HG02885 (cell line): Measurements from ENCODE around the gene FBXL15.
A peak's percentile ranks its signal among the peaks of the same experiment; 100 is the strongest.

Experiments
- ATAC-seq: cut with Tn5 transposase; IDR thresholded peaks from one replicate; pipeline ENCODE4 v1.9.1; 2021; ENCODE audit warnings: mild to moderate bottlenecking; ENCODE audit not compliant: unreplicated experiment, poor library complexity

Gene FBXL15

DNA sequence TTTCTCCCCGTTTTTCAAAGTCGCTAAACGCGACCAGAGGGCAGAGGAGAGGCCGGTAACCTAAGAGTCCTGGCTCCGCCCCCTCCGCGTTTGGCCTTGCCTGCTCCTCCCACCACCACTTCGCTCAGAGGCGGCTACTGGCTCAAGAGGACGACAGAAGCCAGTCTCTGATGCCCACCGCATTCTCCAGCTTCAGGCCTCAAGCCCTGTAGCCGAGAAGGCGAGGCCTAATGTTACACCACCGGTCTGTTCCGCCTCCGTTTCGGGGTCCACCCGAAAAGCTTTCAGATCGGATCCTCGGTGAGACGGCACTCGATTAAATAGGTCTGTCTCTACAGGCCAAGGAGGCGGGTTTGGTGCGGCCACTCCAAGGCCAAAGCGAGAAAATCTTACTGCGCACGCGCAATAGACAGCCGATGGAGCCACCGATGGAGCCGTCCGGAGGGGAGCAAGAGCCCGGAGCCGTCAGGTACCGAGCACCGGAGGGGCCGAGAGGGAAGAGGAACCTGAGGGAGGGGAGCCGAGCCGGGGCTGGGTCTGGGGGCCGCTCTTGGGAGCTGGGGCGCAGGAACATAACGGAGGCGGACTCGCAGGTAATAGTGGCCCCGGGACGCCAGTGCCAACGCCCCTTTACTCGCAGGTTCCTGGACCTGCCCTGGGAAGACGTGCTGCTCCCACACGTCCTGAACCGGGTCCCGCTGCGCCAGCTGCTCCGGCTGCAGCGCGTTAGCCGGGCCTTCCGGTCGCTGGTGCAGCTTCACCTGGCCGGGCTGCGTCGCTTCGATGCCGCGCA lies at the start of gene FBXL15:
TSS of gene FBXL15 (plus strand) at position 123 of the 793 bp plus-strand sequence. CDS start at position 417, 294 bp downstream.
- peak; percentile 69 for ATAC-seq

DNA sequence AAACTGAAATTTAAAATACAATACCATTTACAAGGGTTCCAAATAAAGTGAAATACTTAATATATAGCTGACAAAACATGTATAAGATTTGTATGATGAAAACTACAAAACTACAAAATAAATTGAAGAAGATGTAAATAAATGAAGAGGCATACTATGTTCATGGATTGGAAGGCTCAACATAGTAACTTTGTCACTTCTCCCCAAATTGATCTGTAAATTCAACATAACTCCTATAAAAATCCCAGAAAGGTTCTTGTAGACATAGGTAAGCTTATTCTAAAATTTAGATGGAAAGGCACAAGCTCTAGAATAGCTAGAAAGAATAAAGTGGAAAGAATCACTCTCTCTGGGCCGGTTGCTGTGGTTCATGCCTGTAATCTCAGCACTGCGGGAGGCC lies 49.3 kb upstream of the FBXL15 start:
- ATAC-seq = no peak

GRCh38 chr10:102375250-102375649 lies 45.4 kb upstream of the FBXL15 start:
- ATAC-seq = no peak

- no peak for ATAC-seq
Measured at GRCh38 chr10:102375867-102376266, 44.8 kb upstream of the FBXL15 start.

DNA sequence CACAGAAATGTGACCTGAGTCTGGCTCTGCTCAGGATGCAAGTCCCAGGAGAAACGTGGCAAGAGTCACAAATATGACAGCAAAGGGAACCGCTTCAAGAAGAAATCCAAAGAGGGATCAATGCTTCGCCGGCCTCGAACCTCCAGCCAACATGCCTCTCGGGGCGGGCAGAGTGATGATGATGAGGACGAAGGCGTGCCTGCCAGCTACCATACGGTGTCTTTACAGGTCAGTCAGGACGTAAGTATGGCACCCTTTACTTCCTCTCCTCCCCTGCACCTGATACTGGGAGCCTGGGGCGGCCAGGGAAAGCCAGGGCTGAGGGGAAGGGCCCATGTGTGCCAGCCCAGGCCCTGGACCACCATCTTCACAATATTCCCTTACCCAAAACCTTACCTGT lies 43.7 kb upstream of the FBXL15 start:
- ATAC-seq = no peak

- ATAC-seq = no peak
Measured at GRCh38 chr10:102379383-102379782, 41.3 kb upstream of the FBXL15 start.

GRCh38 chr10:102381983-102382382 lies 38.7 kb upstream of the FBXL15 start:
- ATAC-seq = no peak

GRCh38 chr10:102382871-102383270 lies 37.8 kb upstream of the FBXL15 start:
- ATAC-seq = no peak

GRCh38 chr10:102384053-102384452 lies 36.6 kb upstream of the FBXL15 start:
- no peak for ATAC-seq

- no peak for ATAC-seq
Measured at GRCh38 chr10:102384606-102385429, 35.8 kb upstream of the FBXL15 start.

DNA sequence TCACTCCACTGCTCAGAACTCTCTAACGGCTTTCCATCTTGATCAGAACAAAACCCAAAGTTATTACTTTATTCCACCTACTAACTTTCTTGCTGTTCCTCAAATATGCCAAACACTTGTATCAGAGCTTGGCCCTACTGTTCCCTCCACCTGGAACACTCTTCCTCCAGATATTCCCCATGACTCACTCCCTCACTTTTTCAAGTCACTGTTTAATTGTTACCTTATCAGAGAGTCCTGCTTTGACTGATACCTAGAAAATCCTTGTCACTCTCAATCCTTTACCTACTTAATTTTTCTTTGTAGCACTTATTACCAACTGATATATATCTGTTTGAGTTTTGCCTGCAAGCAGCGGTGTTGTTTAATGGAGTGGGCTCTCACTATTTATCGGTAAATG lies 30.7 kb upstream of the FBXL15 start:
- ATAC-seq = no peak

DNA sequence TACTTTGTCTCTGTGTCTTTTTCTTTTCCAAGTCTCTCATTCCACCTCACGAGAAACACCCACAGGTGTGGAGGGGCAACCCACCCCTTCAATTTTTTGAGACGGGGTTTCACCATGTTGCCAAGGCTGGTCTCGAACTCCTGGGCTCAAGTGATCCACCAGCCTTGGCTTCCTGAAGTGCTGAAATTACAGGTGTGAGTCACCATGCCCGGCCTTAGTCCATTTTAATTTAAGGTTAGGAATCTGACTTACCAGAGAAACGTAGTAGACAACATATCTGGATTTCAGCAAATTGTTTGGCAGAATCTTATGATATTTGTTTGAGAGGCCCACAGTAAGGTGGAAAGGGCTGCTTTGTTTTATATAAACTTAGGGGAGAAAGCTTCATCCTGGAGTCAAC lies 28.3 kb upstream of the FBXL15 start:
- no peak for ATAC-seq

- no peak for ATAC-seq
Measured at GRCh38 chr10:102393411-102394078, 27.1 kb upstream of the FBXL15 start.

GRCh38 chr10:102394079-102394800 lies 26.4 kb upstream of the FBXL15 start:
- peak; percentile 87 for ATAC-seq

DNA sequence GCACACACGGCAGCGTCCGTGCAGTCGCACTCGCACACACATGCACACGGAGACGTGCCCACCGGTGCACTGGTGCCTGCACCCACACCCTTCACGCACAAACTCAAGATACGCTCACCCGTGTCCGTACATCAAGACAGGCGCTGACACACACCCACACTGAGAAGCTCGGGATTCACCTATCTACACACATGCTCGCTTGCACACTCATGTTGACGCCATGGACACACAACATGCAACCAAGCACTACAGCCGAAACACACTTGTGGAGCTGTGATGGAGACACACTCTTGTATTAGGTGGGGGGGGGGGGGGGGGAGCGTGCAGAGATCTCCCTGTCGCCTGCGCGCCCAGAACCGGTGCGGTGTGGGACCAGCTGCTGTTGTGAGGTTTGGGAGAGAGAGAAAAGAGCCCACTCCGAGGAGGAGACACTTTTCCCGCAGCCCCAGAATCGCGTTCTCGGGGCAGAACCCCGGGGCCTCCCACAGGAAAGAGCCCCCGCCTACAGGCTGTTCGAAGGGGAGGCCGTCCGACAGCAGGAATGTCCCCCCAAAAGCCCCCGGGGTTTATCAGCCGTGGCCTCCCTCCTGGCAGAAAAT lies 25.7 kb upstream of the FBXL15 start:
- no peak for ATAC-seq

GRCh38 chr10:102395400-102396316 lies 25.0 kb upstream of the FBXL15 start, which contains the start of gene NFKB2:
Gene NFKB2, plus strand, starts transcription at chr10:102395705. Its CDS starts 255 bp downstream, at chr10:102395960.
- peak; percentile 34 for ATAC-seq

- ATAC-seq = no peak
Measured at GRCh38 chr10:102396317-102396650, 24.4 kb upstream of the FBXL15 start.

DNA sequence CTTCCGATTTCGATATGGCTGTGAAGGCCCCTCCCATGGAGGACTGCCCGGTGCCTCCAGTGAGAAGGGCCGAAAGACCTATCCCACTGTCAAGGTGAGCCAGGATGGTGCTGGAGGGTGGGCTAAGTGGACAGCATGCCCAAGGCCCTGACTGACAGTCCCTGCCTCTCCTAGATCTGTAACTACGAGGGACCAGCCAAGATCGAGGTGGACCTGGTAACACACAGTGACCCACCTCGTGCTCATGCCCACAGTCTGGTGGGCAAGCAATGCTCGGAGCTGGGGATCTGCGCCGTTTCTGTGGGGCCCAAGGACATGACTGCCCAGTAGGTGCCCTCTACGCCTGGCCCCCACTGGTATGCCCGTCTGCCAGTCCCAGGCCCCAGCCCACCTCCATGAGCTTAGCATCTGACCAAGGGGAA lies 23.9 kb upstream of the FBXL15 start:
- no peak for ATAC-seq
